ENCODE measurements around the gene MEDAG.
A peak's percentile ranks its signal among the peaks of the same experiment; 100 is the strongest.

Gene MEDAG

DNA sequence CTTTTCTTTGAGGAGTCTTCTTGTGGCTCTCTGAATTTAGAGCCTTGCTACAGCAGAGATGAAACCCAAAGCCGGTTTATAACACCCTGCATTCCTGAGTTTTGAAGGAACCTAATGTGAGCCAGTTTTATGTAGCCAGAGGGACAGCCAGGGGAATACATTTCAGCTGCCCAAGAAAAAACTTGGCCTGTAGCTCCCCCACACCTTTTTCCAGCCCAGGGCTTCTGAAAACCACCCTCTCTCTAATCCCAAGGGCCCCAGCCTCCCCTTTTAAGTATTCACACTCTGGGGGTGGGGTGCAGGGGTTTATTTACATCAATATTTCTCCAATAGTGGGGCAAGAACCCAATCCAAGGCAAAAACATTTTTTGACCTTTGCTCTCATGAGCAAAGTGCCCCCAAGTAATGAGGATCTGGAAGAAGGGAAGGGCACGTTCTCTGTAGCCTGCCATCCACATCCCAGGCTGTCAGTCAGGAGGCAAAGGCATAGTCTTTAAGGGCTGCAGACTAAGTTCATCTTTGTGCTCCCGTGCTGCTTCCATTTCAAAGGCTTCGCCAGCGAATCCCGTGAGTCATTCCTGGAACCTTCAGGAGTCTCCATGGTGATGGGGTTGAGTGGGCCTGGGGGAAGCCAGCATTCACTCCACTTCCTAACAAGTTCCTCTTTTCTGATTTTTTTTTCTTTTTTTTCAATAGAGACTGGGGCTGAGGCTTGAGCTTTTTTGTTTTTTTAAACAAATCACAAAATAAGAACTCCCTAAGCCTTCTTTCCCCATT lies 33.2 kb upstream of the MEDAG start:
- ATAC-seq (no peak), DNase-seq (no peak)

DNA sequence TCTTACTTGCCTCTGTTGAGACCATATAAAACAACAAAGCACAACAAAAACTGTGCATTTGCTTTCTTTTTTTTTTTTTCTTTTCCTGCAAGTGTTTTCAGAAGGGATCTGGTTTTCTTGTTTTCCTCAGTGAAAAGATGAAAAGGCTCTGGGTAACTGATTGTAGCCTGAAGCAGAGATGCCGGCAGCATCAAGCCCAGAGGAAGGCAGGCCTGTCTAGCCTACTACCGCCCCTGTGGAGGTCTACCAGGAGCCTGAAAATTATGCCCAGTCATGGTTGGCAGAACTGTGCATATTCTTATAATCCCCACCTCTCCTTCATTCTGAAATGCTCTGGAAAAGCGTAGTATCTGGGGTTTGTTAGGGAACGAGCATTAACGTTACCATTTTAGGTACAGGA lies 32.6 kb upstream of the MEDAG start:
- ATAC-seq (no peak), DNase-seq (no peak)

DNA sequence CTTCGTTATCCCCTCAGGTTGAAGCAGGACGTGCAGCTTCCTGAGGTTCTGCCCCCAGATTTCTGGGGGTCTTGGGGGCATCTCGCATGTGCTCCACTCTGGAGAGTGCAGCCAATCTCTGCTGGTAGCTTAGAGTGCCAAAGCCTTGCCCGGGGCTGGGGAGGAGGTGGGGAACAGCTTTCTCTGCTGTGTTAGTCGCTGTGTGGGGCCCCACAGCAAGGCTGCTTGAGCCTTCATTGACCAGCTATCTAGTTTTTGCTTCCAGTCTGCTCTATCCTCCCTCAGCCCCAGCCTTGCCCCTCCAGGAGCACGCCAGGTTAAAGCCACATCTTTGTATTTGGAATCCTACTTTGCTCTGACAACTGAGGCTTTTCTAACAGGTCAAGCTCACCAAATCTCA lies 32.0 kb upstream of the MEDAG start:
- DNase-seq: no peak
- no peak for ATAC-seq

DNA sequence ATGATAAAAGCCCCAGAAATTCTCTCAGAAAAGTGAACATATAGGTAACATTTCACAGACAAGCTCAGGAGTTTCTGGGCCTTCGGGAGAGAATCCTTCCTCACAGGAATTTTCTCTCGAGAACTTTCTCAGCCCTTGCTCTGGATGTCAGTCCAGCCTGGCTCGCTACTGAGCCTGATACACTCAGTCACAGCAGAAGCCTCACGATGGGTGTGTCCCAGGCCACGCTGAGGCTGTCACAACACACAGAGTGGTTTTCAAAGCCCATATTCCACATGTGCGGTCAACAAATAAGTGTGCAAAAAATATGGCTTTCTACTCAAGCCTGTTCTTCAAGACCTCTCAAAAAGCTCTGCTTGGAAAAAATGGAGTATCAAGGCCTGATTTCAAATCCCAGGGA lies 31.5 kb upstream of the MEDAG start:
- no peak for ATAC-seq
- no peak for DNase-seq

DNA sequence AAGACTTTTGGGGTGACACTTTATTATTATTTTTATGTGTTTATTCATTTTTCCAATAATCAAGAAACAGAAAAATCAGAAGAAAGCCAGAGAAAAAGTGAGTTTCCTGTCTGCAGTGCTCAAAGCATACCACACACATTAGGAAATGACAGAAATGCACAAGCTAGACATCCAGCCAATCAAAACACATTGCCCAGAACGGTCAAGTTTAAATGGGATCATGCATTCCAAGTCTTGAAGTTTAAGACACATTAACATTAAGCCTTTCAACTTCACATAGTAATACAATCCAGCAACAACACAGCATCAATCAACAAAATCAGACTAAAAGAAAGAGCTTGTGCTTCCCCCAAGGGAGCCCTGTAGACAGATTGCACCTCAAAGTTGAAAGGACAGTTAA lies 28.7 kb upstream of the MEDAG start:
- ATAC-seq (no peak), DNase-seq (no peak)

DNA sequence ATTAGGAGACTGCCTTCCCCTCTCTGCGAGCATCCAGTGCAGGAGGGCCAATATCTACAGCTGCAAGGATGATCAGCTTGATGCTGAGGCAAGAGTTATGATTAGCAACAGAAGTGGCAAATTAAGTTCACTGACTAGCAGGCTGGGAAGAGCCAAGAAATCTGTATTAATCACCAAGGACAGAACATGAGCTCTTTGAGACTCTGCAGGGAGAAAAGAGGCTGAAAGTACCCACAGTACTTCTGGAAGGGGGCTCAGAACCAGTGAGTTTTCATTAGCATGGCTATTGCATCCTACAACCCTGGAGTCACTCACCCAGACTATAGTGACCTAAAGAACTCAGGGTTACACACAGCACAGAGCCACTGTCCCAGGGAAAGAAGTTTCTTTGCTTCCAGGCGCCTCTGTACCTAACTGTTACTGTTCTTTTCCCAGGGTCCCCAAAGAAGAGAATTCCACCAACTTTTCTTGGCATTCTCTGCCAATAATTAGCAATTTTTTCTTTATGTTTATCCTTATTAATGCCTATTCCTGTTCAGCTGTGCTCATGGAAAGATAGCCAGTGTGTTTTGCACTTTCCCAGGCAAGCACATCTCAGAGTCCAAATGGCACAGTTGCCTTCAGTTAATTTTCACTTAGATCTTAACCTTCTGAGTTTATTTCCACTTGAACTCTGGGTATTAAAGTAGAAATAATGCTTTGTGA lies 25.8 kb upstream of the MEDAG start:
- no peak for ATAC-seq

DNA sequence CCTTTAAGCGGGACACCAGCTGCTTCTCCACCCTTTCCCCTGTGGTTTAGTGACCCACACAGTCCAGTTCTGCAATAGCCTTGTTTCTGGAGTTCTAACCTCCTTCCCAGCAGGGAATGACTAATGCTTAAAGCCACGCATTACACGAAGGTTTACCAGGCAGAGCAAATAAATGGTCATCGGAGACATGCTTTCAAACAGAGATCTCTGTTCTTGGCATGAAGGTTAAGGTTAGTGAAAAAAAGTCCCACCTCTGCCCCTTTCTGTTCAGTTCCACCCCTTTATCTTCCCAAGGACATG lies 25.3 kb upstream of the MEDAG start:
- no peak for ATAC-seq
- DNase-seq: no peak

More for the DNA sequence above, 25.8 kb upstream of the MEDAG start:
- DNase-seq: no peak

DNA sequence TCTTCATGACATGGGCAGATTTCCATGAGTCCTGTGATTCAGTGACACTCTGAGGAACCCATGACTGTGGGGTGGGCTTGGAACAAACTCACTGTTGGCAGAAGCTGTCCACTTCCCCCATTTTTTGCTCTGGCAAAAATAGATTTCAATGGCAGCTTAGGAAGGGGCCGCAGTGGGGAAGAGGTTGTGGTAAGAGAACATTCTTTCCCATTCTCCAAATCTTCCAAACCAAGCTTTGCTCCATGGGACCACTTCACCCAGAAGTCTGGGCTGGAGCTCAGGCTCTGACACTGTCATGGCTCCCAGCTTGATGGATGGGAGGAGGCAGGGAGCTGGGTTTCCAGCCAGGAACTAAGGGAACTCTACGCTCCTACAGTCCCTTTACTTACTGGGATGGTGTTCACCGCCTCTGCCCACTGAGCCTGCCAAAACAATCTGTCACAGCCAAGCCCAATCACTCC lies 24.9 kb upstream of the MEDAG start:
- ATAC-seq (no peak), DNase-seq (no peak)

DNA sequence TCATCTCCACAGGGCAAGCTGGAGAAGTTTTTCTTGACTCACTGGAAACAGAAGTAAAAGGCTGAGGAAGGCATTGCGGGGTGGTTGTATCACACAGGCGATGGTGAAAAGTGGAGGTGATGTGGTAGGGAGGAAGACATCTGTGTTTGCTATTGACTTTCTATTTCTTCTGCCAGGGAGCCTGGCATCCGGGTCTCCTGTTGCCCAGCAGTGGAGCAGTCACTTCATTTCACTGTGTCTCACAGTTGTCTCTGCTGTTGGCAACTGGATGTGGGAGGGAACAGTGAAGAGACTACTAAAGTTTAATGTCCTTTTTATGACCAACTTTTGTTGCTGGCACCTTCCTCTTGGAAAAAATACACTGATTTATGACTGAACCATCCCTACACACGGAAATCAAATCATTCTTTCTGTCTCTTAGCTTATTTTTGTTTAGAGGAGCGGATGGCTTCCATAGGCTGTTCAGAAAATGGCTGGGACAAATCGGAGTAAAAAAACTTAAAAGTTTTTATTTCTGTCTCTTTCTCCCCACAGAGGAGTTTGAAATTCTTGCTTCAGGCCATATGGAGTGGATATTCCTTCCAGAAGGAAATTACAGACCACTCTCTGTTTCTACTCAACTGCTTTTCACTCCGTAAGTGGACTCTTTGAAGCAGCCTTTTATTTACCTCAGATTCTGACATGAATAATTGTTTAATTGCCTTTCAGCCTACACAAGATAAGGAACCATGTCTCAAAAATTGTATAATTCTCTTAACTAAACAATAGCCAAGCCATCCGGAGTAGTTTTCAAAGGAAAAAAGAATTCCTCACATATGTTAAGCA lies 23.8 kb upstream of the MEDAG start:
- no peak for DNase-seq
- no peak for ATAC-seq

DNA sequence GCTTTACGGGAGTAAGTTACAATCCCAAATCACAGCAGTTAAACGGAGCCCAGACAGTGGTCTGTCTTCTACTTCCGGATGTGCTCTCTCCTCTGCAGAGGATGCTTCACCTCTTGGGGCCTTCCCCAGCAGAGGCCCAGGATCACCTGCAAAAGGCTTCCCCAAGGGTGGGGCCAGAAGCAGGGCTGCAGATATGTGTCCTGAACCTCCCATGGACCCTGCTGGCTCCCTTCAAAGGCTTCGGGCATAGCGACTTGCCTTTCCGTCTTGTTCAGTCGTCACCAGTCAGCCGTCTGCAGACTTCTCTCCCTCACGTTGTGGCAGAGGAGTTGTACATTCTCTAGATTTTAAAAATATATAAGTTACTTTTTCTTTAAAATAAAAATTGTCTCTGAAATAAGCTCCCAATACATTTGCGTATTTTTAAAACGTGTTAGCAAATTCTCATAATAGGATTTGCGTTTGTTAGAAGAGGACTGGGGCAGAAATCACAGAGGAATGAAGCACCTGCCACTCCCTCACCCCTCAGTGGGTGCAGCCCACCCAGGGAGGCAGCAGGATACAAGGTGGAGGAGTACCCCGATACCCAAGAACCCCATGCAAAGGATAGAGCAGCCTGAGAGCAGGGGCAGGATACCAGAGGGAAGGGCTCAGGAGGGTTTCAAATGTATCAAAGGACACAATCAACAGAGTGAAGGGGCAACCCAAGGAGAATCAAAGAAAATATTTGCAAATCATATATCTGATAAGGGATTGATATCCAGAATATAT lies 22.9 kb upstream of the MEDAG start:
- DNase-seq (no peak), ATAC-seq (no peak)

DNA sequence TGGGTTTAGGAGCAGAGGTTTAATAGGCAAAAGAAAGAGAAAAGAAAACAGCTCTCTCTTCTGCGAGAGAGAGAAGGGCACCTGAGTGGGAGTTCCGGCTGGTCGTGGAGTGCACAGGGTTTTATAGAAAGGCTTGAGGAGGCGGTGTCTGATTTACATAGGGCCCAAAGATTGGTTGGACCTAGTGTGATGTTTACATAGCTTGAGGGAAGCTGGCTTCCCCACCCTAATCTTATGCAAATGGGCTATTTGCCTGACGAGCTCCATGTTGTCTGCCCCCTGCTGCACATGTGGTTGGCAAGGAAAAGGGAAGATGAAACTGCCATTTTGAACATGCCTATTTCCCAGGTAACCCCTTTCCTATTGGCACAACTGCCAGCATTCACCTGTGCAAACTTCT lies 21.5 kb upstream of the MEDAG start:
- no peak for DNase-seq
- peak; percentile 38 for ATAC-seq

DNA sequence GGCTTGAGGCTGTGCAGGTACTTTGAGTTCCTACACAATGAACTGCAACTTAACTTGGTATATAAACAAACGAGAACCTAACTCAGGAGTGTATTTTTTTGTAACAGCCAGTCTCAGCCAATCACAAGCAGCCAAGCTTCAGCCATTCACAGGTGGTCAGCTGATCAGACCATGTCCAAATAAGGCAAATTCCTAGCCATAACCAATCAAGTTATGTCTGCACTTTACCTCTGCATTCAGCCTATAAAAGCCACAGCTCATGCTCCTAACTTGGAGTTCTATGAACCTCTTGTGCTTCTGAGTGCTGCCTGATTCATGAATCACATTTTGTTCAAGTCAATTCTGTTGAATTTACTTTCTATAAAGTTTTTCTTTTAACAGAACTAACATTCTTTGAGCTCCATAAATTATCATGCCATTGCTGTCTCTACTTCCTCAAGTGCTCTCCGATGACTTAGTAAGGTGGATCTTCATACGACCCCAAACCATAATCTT lies 16.8 kb upstream of the MEDAG start:
- DNase-seq (no peak), ATAC-seq (no peak)

DNA sequence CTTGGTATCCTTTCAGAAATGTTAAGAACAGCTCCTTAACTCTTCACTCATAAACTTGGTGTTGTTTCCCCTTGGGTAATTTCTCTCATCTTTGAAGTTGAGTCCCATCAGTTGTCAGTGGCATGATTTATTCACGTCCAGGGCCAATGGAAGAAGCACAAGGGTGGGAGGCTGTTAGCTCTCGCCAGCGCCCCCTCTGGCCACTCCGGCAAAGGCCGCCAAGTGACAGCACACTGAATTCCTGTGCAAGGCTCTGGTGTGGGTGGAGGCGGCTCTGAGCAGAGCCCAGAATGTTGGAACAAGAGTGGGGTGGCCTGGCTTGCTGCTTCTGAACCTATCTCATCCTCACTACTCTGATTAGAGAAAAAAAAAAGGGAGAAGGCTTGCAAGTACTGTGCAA lies 13.1 kb upstream of the MEDAG start:
- DNase-seq (peak; percentile 24), ATAC-seq (no peak)

DNA sequence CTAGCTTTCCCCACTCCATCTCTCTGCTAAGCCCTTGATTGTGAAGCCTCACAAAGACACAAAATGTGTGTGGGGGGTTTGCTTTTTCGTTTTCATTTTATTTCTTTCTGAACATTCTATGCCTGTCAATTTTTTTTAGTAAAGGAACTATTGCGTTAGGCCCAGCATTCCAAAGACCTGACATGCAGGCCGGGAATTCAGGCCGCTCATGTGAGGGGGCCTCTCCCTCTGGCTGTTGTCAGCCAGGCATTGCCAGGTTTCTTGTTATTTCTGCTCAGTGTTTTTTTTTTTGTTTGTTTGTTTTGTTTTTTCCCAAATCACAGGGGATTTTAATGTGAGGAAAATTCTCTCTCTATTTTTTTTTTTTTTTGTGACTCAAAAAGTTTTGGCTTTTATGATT lies 10.3 kb upstream of the MEDAG start:
- DNase-seq: no peak
- no peak for ATAC-seq

DNA sequence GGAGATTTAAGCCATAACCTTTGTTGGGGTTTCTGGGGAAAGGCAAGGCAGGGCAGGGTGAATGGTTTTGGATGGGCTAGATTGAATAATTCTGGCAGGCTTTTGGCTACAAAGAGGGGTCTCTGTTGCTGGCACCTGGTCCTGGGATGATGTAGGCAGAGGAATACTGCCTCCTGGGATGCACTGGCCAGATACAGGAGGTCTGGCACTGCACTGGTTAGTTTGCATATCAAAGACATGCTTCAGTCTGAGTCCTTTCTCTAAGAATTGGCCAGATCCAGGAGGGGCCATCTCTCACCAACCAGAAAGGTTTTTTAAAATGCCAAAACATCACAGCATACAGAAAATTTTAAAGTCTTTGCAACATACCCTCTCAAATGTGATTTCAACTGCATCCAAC lies 8.0 kb upstream of the MEDAG start:
- DNase-seq (no peak), ATAC-seq (no peak)

DNA sequence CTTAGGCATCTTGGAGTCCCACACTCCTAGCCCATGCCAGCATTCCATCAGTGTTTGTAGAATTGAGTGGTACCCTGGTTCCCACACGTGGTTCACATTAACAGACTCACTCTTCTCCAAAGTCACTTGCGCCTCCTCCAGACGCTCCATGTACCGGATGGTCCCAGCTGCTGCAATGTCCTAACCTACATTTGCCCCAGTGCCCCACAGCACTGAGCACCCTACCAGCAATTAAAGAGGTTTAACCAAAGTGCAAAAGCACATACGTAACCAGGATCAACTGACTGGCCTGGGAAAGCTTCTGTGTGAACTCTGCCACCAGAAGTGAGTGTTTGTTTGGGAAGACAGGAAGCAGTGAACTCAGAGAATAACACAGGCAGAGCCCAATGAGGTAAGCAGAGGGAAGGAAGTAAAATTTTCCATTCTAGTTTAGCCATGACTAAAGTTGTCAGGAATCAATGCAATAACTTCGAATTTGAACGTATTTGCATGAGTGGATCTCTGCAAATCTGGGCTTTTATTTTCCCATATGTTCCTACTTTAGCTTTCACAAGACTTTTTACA lies 7.3 kb upstream of the MEDAG start:
- DNase-seq: peak; percentile 6

DNA sequence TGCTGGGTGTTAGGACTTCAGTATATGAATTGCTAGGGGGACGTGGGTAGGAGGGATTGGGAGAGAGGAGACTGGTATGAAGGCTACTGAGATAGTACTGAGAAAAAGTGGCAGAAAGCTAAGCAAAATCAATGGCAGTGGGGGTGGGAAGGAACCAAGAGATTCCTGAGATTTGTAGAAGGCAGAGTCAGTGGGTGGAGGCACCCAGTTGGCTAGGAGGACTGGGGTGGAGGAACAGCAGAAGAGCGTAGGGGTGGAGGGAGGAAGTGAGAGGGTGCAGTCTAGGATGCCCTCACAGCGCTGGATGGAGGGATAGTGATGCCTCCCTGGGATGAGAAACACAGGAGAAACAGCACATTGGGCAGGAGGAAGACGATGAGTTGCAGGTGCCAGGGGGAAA lies 5.6 kb upstream of the MEDAG start:
- ATAC-seq (no peak), DNase-seq (no peak)

More for the DNA sequence above, 7.3 kb upstream of the MEDAG start:
- peak; percentile 82 for ATAC-seq

DNA sequence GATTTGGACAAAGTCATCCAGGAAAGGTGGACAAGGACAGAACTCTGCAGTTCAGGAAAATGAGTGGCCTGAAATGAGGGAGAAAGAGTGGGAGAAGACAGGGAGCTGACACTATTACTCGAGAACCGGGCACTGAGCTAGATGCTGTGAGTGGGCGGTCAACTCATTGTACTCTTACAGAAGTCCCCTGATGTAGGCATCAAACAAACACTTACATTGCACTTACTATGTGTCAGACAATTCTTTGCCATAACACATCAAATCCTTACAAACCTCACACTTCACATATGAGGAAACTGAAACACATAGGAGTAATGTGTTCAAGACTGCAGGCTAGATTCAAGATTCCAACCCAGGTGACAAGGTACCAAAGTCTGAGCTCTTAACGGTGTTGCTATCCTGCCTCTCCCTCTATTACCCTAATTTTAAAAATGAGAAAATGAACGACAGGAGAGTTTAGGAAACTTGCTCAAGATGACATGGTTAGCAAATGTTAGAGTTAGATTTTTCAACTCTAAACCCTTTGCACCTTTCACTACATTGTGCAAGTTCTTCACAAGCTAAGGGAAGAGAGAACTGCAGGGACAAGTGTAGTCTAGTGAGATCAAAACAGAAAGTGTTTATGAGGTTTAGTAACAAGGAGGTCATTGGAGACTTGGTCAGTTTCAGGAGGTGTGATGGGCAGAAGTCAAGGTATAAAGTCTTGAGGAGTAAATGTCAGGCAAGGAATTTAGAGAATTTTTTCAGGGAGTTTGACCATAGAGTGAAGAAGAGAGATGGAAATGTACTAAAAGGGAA lies 4.9 kb upstream of the MEDAG start:
- no peak for ATAC-seq
- DNase-seq: no peak

DNA sequence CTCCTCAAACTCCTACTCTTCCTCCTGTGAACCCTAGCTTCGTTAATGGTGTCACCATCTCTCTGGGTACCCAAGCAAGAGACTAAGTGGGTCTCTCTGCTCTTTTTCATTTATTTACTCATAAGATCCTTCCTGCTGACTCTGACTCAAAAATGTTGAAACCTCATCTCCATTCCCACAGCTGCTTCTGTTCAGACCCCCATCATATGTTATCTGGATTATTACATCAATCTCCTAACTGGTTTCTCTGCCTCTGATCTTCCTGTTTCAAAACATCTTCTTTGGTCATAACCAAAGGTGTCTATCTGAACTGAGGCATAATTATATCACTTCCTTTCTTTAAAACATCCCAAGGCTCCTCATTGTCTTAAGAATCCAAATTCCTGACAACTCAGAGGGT lies 2.0 kb upstream of the MEDAG start:
- no peak for DNase-seq

DNA sequence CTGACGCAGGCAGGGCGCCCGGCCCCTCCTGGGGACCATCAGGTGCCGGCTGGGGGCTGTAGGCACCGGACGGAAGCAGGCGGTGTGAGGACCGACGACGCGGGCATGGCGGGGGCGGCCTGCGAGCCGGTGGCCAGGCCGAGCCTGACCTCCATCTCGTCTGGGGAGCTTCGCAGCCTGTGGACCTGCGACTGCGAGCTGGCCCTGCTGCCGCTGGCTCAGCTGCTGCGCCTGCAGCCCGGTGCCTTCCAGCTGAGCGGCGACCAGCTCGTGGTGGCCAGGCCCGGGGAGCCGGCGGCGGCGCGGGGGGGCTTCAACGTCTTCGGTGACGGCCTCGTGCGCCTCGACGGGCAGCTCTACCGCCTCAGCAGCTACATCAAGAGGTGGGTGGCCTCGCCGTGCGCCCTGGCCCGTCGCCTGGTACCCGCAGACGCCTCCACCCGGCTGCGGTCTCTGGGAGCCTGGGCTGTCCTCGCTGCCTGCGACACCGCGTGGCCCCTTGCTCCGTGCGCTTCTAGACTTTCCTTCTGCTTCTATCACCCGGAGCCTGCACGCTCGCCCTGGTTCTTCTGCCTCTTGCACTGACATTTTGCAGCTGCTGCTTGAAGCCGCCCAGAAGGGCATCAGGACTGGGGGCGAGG lies 460 bp downstream of the MEDAG start:
- no peak for DNase-seq
- peak; percentile 36 for ATAC-seq

More for the DNA sequence above, 2.0 kb upstream of the MEDAG start:
- no peak for ATAC-seq

Data from stimulated activated naive CD8-positive, alpha-beta T cell treated with anti-CD3 and anti-CD28 coated beads, Interleukin-15, Interleukin-2, amounts not matched to agents 100 U/mL and 50 U/mL, for 24 hours (primary cell).